Fibroblast of skin of scalp (primary cell): Measurements from ENCODE around the gene MRPL10.

Experiments used
- DNase-seq: peaks from one replicate; pipeline ENCODE4 v3.0.0-alpha.2; 2013

MRPL10 gene

DNA sequence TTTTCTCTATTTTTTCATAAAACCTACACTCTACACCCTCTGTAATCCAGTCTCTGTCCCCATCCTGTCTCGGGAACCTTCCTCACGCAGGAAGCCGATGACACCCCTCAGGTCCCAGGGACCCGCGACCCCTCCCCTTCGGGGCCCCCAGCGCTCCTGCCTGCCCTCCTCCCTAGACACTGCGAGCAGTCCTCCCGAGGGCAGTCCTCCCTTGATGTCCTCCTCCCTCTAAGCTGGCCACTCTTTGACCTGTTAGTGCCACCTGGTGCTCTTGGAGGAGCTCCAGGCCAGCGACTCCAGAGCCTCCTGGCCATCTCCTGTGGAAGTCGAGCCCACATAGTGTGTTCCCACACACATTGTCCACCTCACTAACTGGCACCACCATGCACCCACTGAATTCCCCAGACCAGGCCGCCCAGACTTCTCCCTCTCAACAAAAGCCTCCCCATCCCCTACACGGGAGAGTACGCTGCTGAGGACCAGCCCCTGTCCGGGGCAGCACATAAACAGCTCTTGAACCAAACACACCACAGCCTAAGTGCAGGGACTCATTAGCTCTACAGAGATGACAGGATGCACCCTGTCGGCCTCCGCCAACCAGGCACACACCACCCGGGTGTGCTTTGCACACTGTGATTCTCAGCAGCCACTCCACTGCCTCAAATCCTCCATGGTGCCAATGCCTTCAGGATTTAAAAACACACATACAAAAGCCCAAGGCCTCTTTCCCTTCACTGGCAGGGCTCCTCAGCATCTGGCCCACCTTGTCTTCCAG, 19.0 kb downstream of the MRPL10 start:
- DNase-seq, result no peak

GRCh38 chr17:47811709-47812108, 19.6 kb downstream of the MRPL10 start:
- no peak for DNase-seq

DNA sequence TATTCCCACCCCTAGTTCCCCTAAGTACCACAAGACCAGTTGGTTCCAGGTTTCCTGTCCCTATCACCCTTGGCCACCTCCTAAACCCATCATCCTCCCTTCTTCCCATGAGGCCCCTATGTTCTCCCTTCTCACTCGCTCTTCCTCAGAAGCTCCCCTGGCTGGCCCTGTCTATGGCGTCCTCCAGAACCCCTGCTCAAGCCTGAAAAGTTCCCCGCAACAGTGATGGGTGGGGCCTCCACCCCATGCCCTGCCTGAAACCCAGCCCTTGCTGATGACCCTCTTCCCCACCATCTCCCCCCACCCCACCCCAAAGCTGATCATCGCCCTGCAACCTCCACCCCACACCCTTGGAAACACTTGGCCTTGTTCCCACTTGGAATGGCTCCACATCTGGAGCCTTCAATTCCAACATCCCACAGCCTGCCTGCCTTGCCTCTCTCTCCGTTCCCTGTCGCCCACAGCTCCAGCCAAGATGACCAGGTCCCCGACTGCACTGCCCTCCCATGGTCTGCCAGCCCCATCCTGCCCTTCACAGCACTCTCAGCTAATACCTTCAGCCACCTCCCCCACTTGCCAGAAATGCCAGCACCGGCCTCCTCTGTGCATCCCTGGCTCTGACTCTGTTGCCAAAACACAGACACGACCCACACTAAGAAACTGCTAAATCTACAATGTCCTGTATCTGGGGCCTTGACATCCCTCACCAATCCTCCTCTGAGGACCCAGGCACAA, 20.3 kb downstream of the MRPL10 start:
- DNase-seq, result no peak

DNA sequence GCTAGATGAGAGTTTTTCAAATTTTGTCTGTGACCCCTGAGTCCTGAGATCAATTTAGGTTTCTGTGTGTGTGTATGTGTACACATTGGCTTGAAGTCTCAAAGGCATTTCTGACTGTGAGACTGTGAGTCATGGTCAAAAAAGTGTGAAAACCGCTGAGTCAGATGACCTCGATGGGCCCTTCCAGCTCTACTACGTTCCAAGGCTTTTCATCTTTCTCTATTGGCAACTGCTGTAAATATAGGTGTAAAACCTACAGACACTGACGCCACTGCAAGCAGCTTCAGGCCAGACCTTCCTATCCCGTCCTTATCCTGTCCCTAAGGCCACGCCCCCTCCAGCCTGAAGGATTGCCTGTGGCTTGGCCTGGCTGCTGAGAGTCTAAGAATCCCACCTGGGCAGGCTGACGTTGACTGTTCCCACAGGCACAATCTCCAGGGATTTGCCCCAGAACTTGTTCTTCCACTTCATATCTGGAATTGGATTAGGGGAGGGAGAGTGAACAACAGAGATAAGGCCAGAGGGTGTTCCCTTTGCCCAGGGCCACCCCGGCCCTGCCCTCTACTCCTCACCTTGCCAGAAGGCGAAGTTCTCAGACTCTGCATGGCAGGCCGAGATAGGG, 21.0 kb downstream of the MRPL10 start:
- DNase-seq, result peak; percentile 80

DNA sequence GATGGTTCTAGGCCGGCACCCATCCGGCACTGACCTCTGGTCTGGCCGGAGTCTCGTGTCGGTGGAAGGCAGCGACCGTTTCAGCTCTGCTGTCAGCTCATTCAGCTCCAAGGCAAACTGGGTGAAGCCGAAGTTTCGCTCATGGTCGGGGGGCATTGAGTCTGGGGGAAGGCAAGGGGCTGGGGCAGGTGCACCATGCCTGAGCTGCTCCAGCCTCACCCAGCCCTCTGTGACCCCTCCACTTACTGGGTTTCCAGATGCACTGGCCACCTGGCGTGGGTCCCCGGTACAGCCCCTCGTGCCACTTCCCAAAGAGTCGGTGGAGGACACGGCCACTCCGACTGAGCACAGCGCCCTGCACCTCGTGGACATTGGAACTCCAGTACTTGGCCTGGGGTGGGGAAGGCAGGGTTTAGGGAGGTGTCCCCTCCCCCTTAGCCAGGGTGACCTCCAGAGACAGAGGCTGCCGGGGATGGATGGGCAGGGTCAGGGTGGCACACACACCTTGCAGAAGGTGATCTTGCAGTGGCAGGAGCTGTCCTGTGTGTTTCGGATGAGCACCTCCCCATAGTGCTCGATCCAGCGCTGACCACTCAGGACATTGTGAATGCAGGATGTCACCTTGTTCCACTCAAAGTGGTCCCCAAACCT, 22.4 kb downstream of the MRPL10 start:
- DNase-seq, result no peak

DNA sequence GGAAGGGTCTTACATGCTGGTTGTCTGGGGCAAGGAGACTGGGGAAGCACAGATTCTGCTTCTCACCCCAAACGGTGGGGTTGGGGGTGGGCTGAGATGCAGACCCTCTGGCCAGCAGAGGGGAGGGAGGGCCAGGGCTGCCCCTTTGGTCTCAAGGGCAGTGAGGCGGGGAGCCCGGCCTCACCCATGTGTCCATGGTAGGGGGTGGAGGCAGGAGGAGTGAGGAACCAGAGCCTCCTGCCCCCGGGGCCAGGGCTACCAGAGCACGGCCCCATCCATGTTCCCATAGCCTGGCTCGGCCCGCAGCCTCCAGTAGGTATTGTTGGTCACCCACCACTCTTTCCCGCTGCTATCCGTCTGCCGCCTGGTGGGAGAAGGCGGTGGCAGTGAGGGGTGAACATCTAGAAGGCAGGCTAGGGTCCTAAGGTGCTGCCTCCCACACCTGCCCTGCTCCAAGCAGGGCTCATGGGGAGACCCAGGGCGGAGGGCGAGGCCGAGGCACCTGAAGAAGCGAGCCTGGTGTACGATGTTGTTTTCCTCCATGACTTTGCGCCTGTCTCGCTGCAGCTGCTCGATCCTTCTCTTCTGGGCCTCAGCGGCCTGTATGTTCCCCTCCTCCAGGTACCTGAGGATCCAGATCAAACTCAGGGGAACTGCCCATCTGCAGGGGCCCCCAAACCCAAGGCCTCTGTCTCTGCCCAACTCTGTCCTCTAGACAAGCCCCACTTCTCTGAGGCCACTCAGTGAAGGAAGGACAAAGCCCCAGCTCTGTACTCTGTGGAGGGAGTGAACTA, 23.1 kb downstream of the MRPL10 start:
- no peak for DNase-seq

GRCh38 chr17:47807421-47807820, 23.9 kb downstream of the MRPL10 start:
- DNase-seq, result no peak

- DNase-seq, result no peak
Measured at GRCh38 chr17:47806913-47807255, 24.5 kb downstream of the MRPL10 start.

GRCh38 chr17:47806026-47806912, 25.1 kb downstream of the MRPL10 start:
- DNase-seq, result no peak

- DNase-seq, result no peak
Measured at GRCh38 chr17:47804461-47804860, 26.9 kb downstream of the MRPL10 start.

DNA sequence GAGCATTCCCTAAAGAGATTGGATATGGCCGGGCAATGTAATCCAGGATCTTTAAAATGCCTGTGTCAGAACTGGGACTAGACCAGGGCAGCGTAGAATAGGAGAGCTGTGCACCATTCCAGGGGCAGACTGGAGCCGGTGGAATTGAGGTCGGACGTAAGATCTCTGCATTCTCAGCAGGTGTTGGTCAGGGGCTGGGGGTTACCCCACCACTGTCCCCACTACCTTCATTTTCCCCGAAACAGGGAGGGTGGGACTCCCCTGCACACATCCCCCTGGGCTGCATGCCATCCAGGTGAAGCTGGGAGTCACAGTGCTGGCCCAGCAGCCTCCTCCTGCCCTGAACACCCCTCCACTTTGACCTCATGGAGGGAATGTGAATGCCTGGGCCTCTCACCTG, 27.6 kb downstream of the MRPL10 start:
- DNase-seq, result no peak

DNA sequence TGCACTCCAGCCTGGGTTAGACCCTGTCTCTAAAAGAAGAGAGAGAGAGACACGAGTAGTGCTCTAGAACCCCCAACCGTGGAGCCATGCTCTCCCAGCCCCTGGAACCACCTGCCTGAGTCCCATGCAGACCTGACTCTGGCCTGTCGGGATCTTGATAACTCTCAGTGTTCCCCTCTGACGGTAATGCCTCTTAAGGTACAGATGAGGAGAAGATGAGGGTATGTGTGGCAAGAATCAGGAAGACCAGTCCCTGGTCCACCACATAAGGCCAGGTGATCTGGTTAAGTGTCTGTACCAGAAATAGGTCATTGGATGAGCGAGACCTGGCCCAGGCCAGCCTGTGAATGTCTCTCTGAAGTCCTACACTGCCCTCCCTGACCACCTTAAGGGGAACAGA, 28.1 kb downstream of the MRPL10 start:
- DNase-seq, result no peak

GRCh38 chr17:47802341-47803022, 28.9 kb downstream of the MRPL10 start:
- DNase-seq, result peak; percentile 11

GRCh38 chr17:47801906-47802305, 29.4 kb downstream of the MRPL10 start:
- DNase-seq, result no peak

GRCh38 chr17:47801176-47801765, 30.1 kb downstream of the MRPL10 start:
- DNase-seq, result no peak

GRCh38 chr17:47800686-47801085, 30.7 kb downstream of the MRPL10 start:
- no peak for DNase-seq

DNA sequence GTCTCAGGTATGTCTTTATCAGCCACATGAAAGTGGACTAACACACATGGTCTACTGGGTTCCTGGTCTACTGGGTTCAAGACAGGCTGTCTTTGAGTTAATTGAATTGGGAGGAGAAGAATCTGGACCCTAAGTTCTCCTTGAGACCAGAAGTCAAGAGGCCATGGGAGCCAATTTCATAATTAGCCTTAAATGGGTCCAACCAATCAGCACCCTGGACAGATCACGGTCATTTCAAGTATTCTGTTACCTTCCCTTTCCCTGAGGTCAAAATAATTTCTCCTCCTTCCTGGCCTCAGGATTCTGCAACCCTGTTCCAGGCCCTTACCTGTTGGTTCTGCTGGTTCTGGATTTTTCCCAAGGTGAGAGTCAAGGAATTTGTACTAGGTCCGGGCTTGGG, 33.5 kb downstream of the MRPL10 start:
- no peak for DNase-seq

DNA sequence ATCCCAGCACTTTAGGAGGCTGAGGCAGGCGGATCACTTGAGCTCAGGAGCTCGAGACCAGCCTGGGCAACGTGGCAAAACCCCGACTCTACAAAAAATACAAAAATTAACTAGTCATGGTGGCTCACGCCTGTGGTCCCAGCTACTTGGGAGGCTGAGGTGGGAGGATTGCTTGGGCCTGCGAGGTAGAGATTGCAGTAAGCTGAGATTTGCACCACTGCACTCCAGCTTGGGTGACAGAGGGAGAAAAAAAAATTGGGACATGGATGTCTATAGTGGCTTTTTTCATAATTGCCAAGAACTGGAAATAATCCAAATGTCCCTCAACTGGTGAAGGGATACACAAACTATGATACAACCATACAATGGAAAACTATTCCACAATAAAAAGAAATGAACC, 38.4 kb downstream of the MRPL10 start:
- DNase-seq, result no peak

DNA sequence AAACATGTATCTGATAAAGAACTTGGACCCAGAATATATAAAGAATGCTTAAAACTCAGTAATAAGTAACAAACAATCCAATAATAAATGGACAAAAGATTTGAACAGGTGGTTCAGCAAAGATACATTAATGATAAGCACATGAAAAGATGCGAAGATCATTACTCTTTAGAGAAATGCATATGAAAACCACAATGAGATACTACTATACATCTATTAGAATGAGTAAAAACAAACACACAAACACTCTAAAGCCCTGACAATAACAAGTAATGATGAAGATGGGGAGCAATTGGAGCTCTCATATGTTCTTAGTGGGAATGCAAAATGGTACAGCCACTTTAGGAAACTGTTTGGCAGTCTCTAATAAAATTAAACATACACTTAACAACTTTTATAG, 38.9 kb downstream of the MRPL10 start:
- DNase-seq, result no peak

- no peak for DNase-seq
Measured at GRCh38 chr17:47791025-47791424, 40.3 kb downstream of the MRPL10 start.
